HG03442 (cell line): ENCODE measurements around the gene KIF18B.

ENCODE experiments used
- ATAC-seq: cut with Tn5 transposase; IDR thresholded peaks from one replicate; pipeline ENCODE4 v1.9.1; 2021; ENCODE audit warnings: mild to moderate bottlenecking, moderate library complexity; ENCODE audit not compliant: unreplicated experiment

The KIF18B gene

GRCh38 chr17:44921122-44921882 is 26.3 kb downstream of the KIF18B start:
- ATAC-seq: no peak

GRCh38 chr17:44920565-44920940 is 27.0 kb downstream of the KIF18B start:
- ATAC-seq: no peak

- ATAC-seq: no peak
These were observed 27.5 kb downstream of the KIF18B start for GRCh38 chr17:44919885-44920564.

GRCh38 chr17:44919411-44919810 is 28.2 kb downstream of the KIF18B start:
- no peak for ATAC-seq

- ATAC-seq: no peak
These were observed 29.6 kb downstream of the KIF18B start for GRCh38 chr17:44918006-44918405.

- no peak for ATAC-seq
These were observed 30.1 kb downstream of the KIF18B start for GRCh38 chr17:44917456-44917855.

GRCh38 chr17:44916781-44917241 is 30.8 kb downstream of the KIF18B start:
- ATAC-seq: no peak

- ATAC-seq: no peak
These were observed 31.5 kb downstream of the KIF18B start for GRCh38 chr17:44915862-44916780.

- no peak for ATAC-seq
These were observed 32.2 kb downstream of the KIF18B start, which contains the start of gene GFAP for GRCh38 chr17:44915321-44915726. Gene GFAP (minus strand): TSS chr17:44915500. CDS start chr17:44915486, 14 bp downstream.

- no peak for ATAC-seq
These were observed 32.8 kb downstream of the KIF18B start for GRCh38 chr17:44914698-44915271.

GRCh38 chr17:44914148-44914547 is 33.4 kb downstream of the KIF18B start:
- no peak for ATAC-seq

GRCh38 chr17:44913676-44914075 is 33.9 kb downstream of the KIF18B start:
- ATAC-seq: no peak

GRCh38 chr17:44912763-44913544 is 34.6 kb downstream of the KIF18B start:
- no peak for ATAC-seq

GRCh38 chr17:44911133-44912001 is 36.2 kb downstream of the KIF18B start:
- no peak for ATAC-seq

- no peak for ATAC-seq
These were observed 37.1 kb downstream of the KIF18B start for GRCh38 chr17:44910231-44911106.

GRCh38 chr17:44909681-44910144 is 37.9 kb downstream of the KIF18B start:
- ATAC-seq: no peak

- no peak for ATAC-seq
These were observed 38.7 kb downstream of the KIF18B start for GRCh38 chr17:44908761-44909326.
